CD4-positive, alpha-beta T cell (primary cell): ENCODE measurements around the gene GZMH. TPM values are rescaled to one million over a fixed set of nuclear protein-coding genes. Genes with fewer than 3 reads are reported as not detected.

Experiments
- ATAC-seq: fragments of 200-7000 bp; cut with Tn5 transposase; one replicate; pipeline ENCODE4 v1.10.0; 2022; ENCODE audit warnings: mild to moderate bottlenecking; ENCODE audit not compliant: poor library complexity
- CTCF ChIA-PET: fragments of 350-600 bp; sonication (Branson Sonifier 250); formaldehyde crosslinking; loops from one replicate; lab custom pipeline; 2021; ENCODE audit warnings: antibody characterized with exemption, inconsistent platforms; lab: Charles Lee
- POLR2A ChIA-PET: fragments of 350-600 bp; sonication (Branson Sonifier 250); formaldehyde crosslinking; loops from one replicate; lab custom pipeline; 2021; ENCODE audit warnings: antibody characterized with exemption, inconsistent platforms; lab: Charles Lee
- DNase-seq, 14 experiments: peaks; one replicate each; pipeline ENCODE4 v3.0.0-alpha.2; 2013 to 2020; ENCODE audit warnings: mixed read lengths in 2 of 14
- H3K27ac ChIP-seq, 2 donors: one replicate each; pipeline versions ENCODE4 v1.5.1 to v1.7.0; 2013; ENCODE audit warnings: low read length in 2 of 2, low read depth in 1 of 2, mild to moderate bottlenecking in 1 of 2
- H3K27me3 ChIP-seq, 2 experiments: 1 replicate in 1 of 2; 2 replicates in 1 of 2; pipeline versions ENCODE4 v1.6.1 to v1.7.0; 2013; ENCODE audit warnings: low read length in 2 of 2, control low read depth in 1 of 2, mild to moderate bottlenecking in 1 of 2, moderate library complexity in 1 of 2; ENCODE audit not compliant: insufficient read depth in 2 of 2, control insufficient read depth in 1 of 2
- H3K36me3 ChIP-seq: one replicate; pipeline ENCODE4 v1.6.1; 2013; ENCODE audit warnings: low read length, control low read depth; ENCODE audit not compliant: insufficient read depth
- H3K4me1 ChIP-seq: one replicate; pipeline ENCODE4 v1.6.1; 2013; ENCODE audit warnings: low read length, control low read depth; ENCODE audit not compliant: insufficient read depth
- H3K4me3 ChIP-seq: one replicate; pipeline ENCODE4 v1.5.1; 2013; ENCODE audit warnings: mild to moderate bottlenecking, low read length, moderate library complexity
- H3K9me3 ChIP-seq, 2 experiments: 1 replicate in 1 of 2; 2 replicates in 1 of 2; pipeline versions ENCODE4 v1.6.1 to v1.7.0; 2013; ENCODE audit warnings: low read length in 2 of 2, mild to moderate bottlenecking in 2 of 2, control low read depth in 1 of 2, moderate library complexity in 1 of 2; ENCODE audit not compliant: control insufficient read depth in 1 of 2, insufficient read depth in 1 of 2
- H3K27ac Mint-ChIP-seq: one replicate; pipeline ENCODE4 v1.8.0; 2020; ENCODE audit warnings: mixed read lengths
- H3K27me3 Mint-ChIP-seq: one replicate; pipeline ENCODE4 v1.8.0; 2021; ENCODE audit warnings: mixed read lengths
- H3K36me3 Mint-ChIP-seq: one replicate; pipeline ENCODE4 v1.8.0; 2021; ENCODE audit warnings: low read depth, mixed read lengths
- H3K4me1 Mint-ChIP-seq: one replicate; pipeline ENCODE4 v1.8.0; 2021; ENCODE audit warnings: low read depth, mixed read lengths
- H3K4me3 Mint-ChIP-seq: one replicate; pipeline ENCODE4 v1.8.0; 2020; ENCODE audit warnings: mild to moderate bottlenecking, mixed read lengths
- H3K9me3 Mint-ChIP-seq: one replicate; pipeline ENCODE4 v1.8.0; 2020; ENCODE audit warnings: mixed read lengths
- intact Hi-C, 2 experiments: fragments of 100-400 bp; cut with DNase I in 1 of 2; cut with micrococcal nuclease in 1 of 2; formaldehyde crosslinking; loops; one replicate each; pipeline versions ENCODE4 v1.15.1 to v1.9.0; 2023 to 2025; cut with DNase I, micrococcal nuclease
- total RNA-seq, 174 experiments: library from RNA in 2 of 174; stranded (reverse) in 2 of 174; gene quantifications; one replicate each; pipeline ENCODE4 v1.2.3 and lab custom pipeline; 2021 to 2026
- TF ChIP-seq, protein P1 (sequence below): fragments of 200-600 bp; IDR thresholded peaks from one replicate; pipeline ENCODE4 v1.8.0; 2022; ENCODE audit warnings: antibody characterized with exemption, mild to moderate bottlenecking

GZMH gene
- total RNA-seq, 2 experiments from 2014 or later, result 0.56 to 1.2 TPM

DNA sequence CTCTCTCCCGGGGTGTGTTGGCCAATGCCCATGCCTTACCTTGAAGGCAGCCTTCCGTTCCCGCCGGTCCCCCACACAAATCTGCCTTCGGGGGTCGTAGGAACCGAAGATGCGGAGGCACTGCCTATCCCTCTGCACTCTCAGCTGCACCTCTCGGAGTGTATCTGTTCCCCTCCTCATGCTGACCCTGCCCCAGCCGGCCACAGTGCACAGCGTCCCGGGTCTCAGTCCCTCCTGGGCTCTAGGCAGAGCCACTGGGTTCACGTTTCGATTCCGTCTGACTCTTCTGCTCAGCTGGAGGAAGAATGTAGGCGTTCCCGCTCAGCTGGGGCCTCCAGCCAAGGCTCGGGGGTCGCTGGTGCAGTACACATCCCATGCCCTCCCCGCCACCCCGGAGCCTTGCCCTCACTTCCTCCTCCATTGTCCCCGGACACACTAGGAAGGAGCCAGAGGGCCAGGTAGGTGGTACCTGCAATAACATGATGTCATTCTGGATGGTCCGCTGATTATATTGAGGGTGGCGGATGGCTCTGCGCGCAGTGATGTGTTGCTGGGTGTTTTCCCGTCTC lies 35.2 kb downstream of the GZMH start:
- Histone ChIP-seq H3K27me3 (no peaks in the 10 kb centered on the region), H3K4me1 (no peaks in the 10 kb centered on the region), H3K27ac (no peak overlapping the region), H3K36me3 (no peaks in the 10 kb centered on the region), H3K4me3 (no peak overlapping the region), H3K9me3 (no peaks in the 10 kb centered on the region)
- Mint-ChIP-seq H3K4me1 (no peaks in the 10 kb centered on the region), H3K27ac (no peak overlapping the region), H3K4me3 (no peak overlapping the region), H3K36me3 (no peaks in the 10 kb centered on the region), H3K27me3 (no peaks in the 10 kb centered on the region), H3K9me3 (peaks cover 4% of the 10 kb centered on the region)
- DNase-seq (no peak), ATAC-seq (no peak)
- POLR2A ChIA-PET, result no interaction called here
- intact Hi-C loops, result no loop called here
- TF ChIP-seq, protein P1, sequence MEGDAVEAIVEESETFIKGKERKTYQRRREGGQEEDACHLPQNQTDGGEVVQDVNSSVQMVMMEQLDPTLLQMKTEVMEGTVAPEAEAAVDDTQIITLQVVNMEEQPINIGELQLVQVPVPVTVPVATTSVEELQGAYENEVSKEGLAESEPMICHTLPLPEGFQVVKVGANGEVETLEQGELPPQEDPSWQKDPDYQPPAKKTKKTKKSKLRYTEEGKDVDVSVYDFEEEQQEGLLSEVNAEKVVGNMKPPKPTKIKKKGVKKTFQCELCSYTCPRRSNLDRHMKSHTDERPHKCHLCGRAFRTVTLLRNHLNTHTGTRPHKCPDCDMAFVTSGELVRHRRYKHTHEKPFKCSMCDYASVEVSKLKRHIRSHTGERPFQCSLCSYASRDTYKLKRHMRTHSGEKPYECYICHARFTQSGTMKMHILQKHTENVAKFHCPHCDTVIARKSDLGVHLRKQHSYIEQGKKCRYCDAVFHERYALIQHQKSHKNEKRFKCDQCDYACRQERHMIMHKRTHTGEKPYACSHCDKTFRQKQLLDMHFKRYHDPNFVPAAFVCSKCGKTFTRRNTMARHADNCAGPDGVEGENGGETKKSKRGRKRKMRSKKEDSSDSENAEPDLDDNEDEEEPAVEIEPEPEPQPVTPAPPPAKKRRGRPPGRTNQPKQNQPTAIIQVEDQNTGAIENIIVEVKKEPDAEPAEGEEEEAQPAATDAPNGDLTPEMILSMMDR, result no peak
- CTCF ChIA-PET, result no interaction called here

- intact Hi-C loops, result no loop called here
- peaks cover 14% of the 10 kb centered on the region for H3K27me3 Mint-ChIP-seq
- H3K27ac ChIP-seq, result no peak overlapping the region
- no peaks in the 10 kb centered on the region for H3K4me1 ChIP-seq
- DNase-seq (peak in 1 of 14 experiments; percentile 9), ATAC-seq (no peak)
- H3K9me3 Mint-ChIP-seq, result peaks cover 14% of the 10 kb centered on the region
- peaks cover 4% of the 10 kb centered on the region for H3K36me3 Mint-ChIP-seq
- H3K4me3 ChIP-seq, result no peak overlapping the region
- H3K9me3 ChIP-seq, result peaks cover 23 to 29% of the 10 kb centered on the region in 2 experiments
- ChIA-PET POLR2A (no interaction called here), CTCF (no interaction called here)
- no peak overlapping the region for H3K4me3 Mint-ChIP-seq
- TF ChIP-seq, protein P1, result no peak
- H3K36me3 ChIP-seq, result no peaks in the 10 kb centered on the region
- H3K27me3 ChIP-seq, result peaks cover 0 to 9% of the 10 kb centered on the region in 2 experiments
- no peaks in the 10 kb centered on the region for H3K4me1 Mint-ChIP-seq
- no peak overlapping the region for H3K27ac Mint-ChIP-seq
Measured at GRCh38 chr14:24566318-24566717, 43.2 kb downstream of the GZMH start.

DNA sequence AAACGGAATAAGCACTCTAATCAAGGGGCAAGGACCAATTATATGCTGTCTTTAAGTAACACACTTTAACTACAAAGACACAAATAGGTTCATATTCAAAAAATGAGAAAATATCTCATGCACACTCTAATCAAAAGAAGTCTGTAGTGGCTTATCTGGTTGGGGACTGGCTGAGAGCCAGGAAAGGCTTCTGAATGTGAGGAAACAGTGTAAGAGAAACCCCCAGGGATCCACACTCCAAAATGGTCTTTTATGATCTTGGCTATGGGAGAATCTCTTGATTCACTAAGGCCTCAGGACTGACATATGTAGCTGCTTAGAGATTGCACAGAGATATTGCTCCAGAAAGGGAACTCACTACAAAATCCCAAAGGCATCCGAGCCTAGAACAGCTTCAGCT lies 43.7 kb downstream of the GZMH start:
- Mint-ChIP-seq H3K27ac (no peak overlapping the region), H3K4me1 (no peaks in the 10 kb centered on the region), H3K4me3 (no peak overlapping the region), H3K9me3 (peaks cover 14% of the 10 kb centered on the region), H3K36me3 (peaks cover 4% of the 10 kb centered on the region), H3K27me3 (peaks cover 14% of the 10 kb centered on the region)
- intact Hi-C loops, result no loop called here
- ATAC-seq (no peak), DNase-seq (no peak)
- POLR2A ChIA-PET, result no interaction called here
- H3K4me3 ChIP-seq, result no peak overlapping the region
- H3K4me1 ChIP-seq, result no peaks in the 10 kb centered on the region
- TF ChIP-seq, protein P1, result no peak
- H3K27me3 ChIP-seq, result peaks cover 0 to 9% of the 10 kb centered on the region in 2 experiments
- H3K36me3 ChIP-seq, result no peaks in the 10 kb centered on the region
- no peak overlapping the region for H3K27ac ChIP-seq
- CTCF ChIA-PET, result interaction anchor here (1.1 kb wide), 1 partner anchor 9 kb away, joined by 4 read pairs; no protein-coding TSS in a partner anchor
- peaks cover 23 to 29% of the 10 kb centered on the region in 2 experiments for H3K9me3 ChIP-seq
